K562 (cell line): ENCODE measurements around the gene TAF8. TPM values are rescaled to one million over a fixed set of nuclear protein-coding genes. Genes with fewer than 3 reads are reported as not detected.
A peak's percentile ranks its signal among the peaks of the same experiment; 100 is the strongest.

Experiments
- BCOR ChIP-seq: fragments of 450-650 bp; IDR thresholded peaks from 2 replicates; pipeline ENCODE4 v1.6.1; 2016
- ERF ChIP-seq: fragments of 450-650 bp; formaldehyde crosslinking; IDR thresholded peaks from 2 replicates; pipeline ENCODE4 v1.4.0; 2020; ENCODE audit warnings: mild to moderate bottlenecking, mixed read lengths
- ESRRA ChIP-seq: fragments of 450-650 bp; IDR thresholded peaks from 2 replicates; pipeline ENCODE4 v1.6.1; 2014; ENCODE audit warnings: low read depth, mild to moderate bottlenecking, moderate library complexity, borderline replicate concordance
- HEY1 ChIP-seq: fragments of 250-450 bp; sonication (Bioruptor Pico); IDR thresholded peaks from 2 replicates; pipeline ENCODE4 v1.5.0; 2020; ENCODE audit warnings: mild to moderate bottlenecking, moderate library complexity, borderline replicate concordance
- LCOR ChIP-seq: sonication (generic); formaldehyde crosslinking; IDR thresholded peaks from 2 replicates; pipeline ENCODE4 v1.8.0; 2022; ENCODE audit warnings: mild to moderate bottlenecking, missing genetic modification reagents
- MAFK ChIP-seq: IDR thresholded peaks from 2 replicates; pipeline ENCODE4 v1.6.1; 2011; ENCODE audit warnings: low read length, improper control_type of control experiment
- NFIC ChIP-seq: fragments of 450-650 bp; IDR thresholded peaks from 2 replicates; pipeline ENCODE4 v1.6.1; 2017; ENCODE audit warnings: mild to moderate bottlenecking, inconsistent platforms
- PRPF4 ChIP-seq: fragments of 200-400 bp; formaldehyde crosslinking; IDR thresholded peaks from one replicate; pipeline ENCODE4 v1.6.1; 2017; ENCODE audit warnings: low read length, low read depth, mild to moderate bottlenecking; ENCODE audit not compliant: insufficient read depth, poor library complexity, severe bottlenecking
- ZFP1 ChIP-seq: fragments of 450-650 bp; formaldehyde crosslinking; IDR thresholded peaks from 2 replicates; pipeline ENCODE4 v1.4.0; 2020; ENCODE audit warnings: mild to moderate bottlenecking, mixed read lengths
- ZNF23 ChIP-seq: fragments of 250-450 bp; sonication (Bioruptor Pico); IDR thresholded peaks from 2 replicates; pipeline ENCODE4 v1.4.0; 2020; ENCODE audit warnings: mild to moderate bottlenecking
- ZNF282 ChIP-seq: sonication (generic); formaldehyde crosslinking; IDR thresholded peaks from 2 replicates; pipeline ENCODE4 v1.8.1; 2023; ENCODE audit warnings: missing genetic modification reagents
- polyA plus RNA-seq, 8 experiments: library from polyadenylated mRNA; depleted of rRNA in 4 of 8; stranded (reverse) in 5 of 8; unstranded in 3 of 8; fragments of >200 nt; fragmentation: Nextera tagmentation in 2 of 8; fragmentation: Illumina TruSeq in 1 of 8; extraction: Ambion mirVana in 2 of 8; extraction: Trizol in 1 of 8; gene quantifications; 2 replicates each; pipeline versions ENCODE4 v1.2.1 to v1.2.3, GENCODE V29; 2011 to 2014; ENCODE audit warnings: inconsistent platforms in 1 of 8, missing spikeins in 1 of 8
- total RNA-seq, 7 experiments: library from RNA; depleted of rRNA in 6 of 7; stranded (reverse); fragments of >200 nt in 6 of 7; fragmentation: Illumina TruSeq in 2 of 7; extraction: Trizol in 2 of 7; gene quantifications; 2 replicates each; pipeline versions ENCODE4 v1.2.1 to v1.2.3, GENCODE V29; 2011 to 2021; ENCODE audit warnings: low replicate concordance in 1 of 7
- TF ChIP-seq, protein P1 (sequence below): IDR thresholded peaks from 2 replicates; pipeline ENCODE4 v1.6.1; 2012; ENCODE audit warnings: low read depth, low read length, improper control_type of control experiment, borderline replicate concordance
- TF ChIP-seq, protein P2 (sequence below), 2 experiments: fragments of 450-650 bp; formaldehyde crosslinking in 1 of 2; IDR thresholded peaks; 2 replicates each; pipeline versions ENCODE4 v1.4.0 to v1.6.1; 2014 to 2020; ENCODE audit warnings: mild to moderate bottlenecking in 2 of 2, borderline replicate concordance in 1 of 2, low read depth in 1 of 2
- TF ChIP-seq, protein P3 (sequence below): fragments of 450-650 bp; IDR thresholded peaks from one replicate; pipeline ENCODE4 v1.6.1; 2018; ENCODE audit warnings: mild to moderate bottlenecking, moderate library complexity; ENCODE audit not compliant: partially characterized antibody

The TAF8 gene
- total and polyA plus RNA-seq, 9 of the 15 experiments (the other 6 are each of a cell fraction or from before 2014, with no cell fraction given), result 29.4 to 84.0 (median 52.6) TPM

GRCh38 chr6:42045538-42046460, 4.5 kb upstream of the TAF8 start (continued):
- TF ChIP-seq, protein P1, sequence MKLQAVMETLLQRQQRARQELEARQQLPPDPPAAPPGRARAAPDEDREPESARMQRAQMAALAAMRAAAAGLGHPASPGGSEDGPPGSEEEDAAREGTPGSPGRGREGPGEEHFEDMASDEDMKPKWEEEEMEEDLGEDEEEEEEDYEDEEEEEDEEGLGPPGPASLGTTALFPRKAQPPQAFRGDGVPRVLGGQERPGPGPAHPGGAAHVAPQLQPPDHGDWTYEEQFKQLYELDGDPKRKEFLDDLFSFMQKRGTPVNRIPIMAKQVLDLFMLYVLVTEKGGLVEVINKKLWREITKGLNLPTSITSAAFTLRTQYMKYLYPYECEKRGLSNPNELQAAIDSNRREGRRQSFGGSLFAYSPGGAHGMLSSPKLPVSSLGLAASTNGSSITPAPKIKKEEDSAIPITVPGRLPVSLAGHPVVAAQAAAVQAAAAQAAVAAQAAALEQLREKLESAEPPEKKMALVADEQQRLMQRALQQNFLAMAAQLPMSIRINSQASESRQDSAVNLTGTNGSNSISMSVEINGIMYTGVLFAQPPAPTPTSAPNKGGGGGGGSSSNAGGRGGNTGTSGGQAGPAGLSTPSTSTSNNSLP, result no peak
- TF ChIP-seq, protein P2, sequence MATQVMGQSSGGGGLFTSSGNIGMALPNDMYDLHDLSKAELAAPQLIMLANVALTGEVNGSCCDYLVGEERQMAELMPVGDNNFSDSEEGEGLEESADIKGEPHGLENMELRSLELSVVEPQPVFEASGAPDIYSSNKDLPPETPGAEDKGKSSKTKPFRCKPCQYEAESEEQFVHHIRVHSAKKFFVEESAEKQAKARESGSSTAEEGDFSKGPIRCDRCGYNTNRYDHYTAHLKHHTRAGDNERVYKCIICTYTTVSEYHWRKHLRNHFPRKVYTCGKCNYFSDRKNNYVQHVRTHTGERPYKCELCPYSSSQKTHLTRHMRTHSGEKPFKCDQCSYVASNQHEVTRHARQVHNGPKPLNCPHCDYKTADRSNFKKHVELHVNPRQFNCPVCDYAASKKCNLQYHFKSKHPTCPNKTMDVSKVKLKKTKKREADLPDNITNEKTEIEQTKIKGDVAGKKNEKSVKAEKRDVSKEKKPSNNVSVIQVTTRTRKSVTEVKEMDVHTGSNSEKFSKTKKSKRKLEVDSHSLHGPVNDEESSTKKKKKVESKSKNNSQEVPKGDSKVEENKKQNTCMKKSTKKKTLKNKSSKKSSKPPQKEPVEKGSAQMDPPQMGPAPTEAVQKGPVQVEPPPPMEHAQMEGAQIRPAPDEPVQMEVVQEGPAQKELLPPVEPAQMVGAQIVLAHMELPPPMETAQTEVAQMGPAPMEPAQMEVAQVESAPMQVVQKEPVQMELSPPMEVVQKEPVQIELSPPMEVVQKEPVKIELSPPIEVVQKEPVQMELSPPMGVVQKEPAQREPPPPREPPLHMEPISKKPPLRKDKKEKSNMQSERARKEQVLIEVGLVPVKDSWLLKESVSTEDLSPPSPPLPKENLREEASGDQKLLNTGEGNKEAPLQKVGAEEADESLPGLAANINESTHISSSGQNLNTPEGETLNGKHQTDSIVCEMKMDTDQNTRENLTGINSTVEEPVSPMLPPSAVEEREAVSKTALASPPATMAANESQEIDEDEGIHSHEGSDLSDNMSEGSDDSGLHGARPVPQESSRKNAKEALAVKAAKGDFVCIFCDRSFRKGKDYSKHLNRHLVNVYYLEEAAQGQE (IDR thresholded peaks at IDR 0.05; ENCODE audit: borderline replicate concordance), result peak; percentile 9; the same call in 1 of the 2 replicates
- TF ChIP-seq, protein P2 (CRISPR knock-in tag; IDR thresholded peaks at IDR 0.05; ENCODE audit: low read depth), result no peak
- peak; percentile 70; the same call in 1 of the 2 replicates for TF ChIP-seq ESRRA
- no peak for TF ChIP-seq ZNF282 (CRISPR knock-in tag)
- TF ChIP-seq NFIC, result peak; percentile 96
- TF ChIP-seq, protein P3, sequence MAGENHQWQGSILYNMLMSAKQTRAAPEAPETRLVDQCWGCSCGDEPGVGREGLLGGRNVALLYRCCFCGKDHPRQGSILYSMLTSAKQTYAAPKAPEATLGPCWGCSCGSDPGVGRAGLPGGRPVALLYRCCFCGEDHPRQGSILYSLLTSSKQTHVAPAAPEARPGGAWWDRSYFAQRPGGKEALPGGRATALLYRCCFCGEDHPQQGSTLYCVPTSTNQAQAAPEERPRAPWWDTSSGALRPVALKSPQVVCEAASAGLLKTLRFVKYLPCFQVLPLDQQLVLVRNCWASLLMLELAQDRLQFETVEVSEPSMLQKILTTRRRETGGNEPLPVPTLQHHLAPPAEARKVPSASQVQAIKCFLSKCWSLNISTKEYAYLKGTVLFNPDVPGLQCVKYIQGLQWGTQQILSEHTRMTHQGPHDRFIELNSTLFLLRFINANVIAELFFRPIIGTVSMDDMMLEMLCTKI, result no peak
- TF ChIP-seq PRPF4, result no peak
- no peak for TF ChIP-seq ERF (CRISPR knock-in tag)
- no peak for TF ChIP-seq BCOR
- TF ChIP-seq ZFP1 (CRISPR knock-in tag), result no peak
- no peak for TF ChIP-seq MAFK
- TF ChIP-seq ZNF23, result no peak
- no peak for TF ChIP-seq LCOR (CRISPR knock-in tag)
- TF ChIP-seq HEY1 (CRISPR knock-in tag), result no peak
